ENCODE measurements around the gene SPOCK1. TPM values are rescaled to one million over a fixed set of nuclear protein-coding genes. Genes with fewer than 3 reads are reported as not detected.

SPOCK1 gene
- polyA plus RNA-seq, 2 of the 4 experiments (the other 2 are of a cell fraction), result 28.9 to 40.8 TPM

- Histone ChIP-seq H3K27ac (no peak overlapping the region), H3K4me1 (no peaks in the 10 kb centered on the region), H3K4me3 (no peak overlapping the region), H3K4me2 (no peak overlapping the region), H3K9me3 (no peaks in the 10 kb centered on the region)
- no peak for ATAC-seq
- no peak for DNase-seq (ENCODE audit: low read depth in 1 of 2, low spot score in 1 of 2)
- ChIA-PET POLR2A (no interaction called here), CTCF (no interaction called here)
- TF ChIP-seq HDAC2 (IDR thresholded peaks at IDR 0.05), result no peak
- FAIRE-seq, result no peak
Observed at GRCh38 chr5:137531266-137531665, 32.1 kb upstream of the SPOCK1 start.

- 26% methylated on average over 3 of the region's 3 CpGs for WGBS (ENCODE audit: missing lambda C conversion rate)
- ChIA-PET CTCF (interaction anchor here (1.6 kb wide), 1 partner anchor 201 kb away, joined by 4 read pairs; no protein-coding TSS in a partner anchor), POLR2A (no interaction called here)
- no peak overlapping the region for H3K4me3 ChIP-seq
- H3K4me2 ChIP-seq, result no peak overlapping the region
- H3K9me3 ChIP-seq, result no peaks in the 10 kb centered on the region
- no peaks in the 10 kb centered on the region for H3K4me1 ChIP-seq
- no peak for DNase-seq (ENCODE audit: low read depth in 1 of 2, low spot score in 1 of 2)
- TF ChIP-seq USF2 (IDR thresholded peaks at IDR 0.05), result no peak
- TF ChIP-seq PBX3 (IDR thresholded peaks at IDR 0.05), result no peak
- no peak for TF ChIP-seq TP53 (CRISPR knock-in tag; IDR thresholded peaks at IDR 0.05)
- TF ChIP-seq CBX2 (IDR thresholded peaks at IDR 0.05; ENCODE audit: borderline replicate concordance, low read depth), result no peak
- TF ChIP-seq RCOR1 (IDR thresholded peaks at IDR 0.05; ENCODE audit: low read depth, low read length), result no peak
- no peak for TF ChIP-seq NPAS2 (CRISPR knock-in tag; IDR thresholded peaks at IDR 0.05; ENCODE audit: borderline replicate concordance)
- TF ChIP-seq TFCP2L1 (CRISPR knock-in tag; IDR thresholded peaks at IDR 0.05), result no peak
- no peak for TF ChIP-seq JUN (IDR thresholded peaks at IDR 0.05)
- H3K27ac ChIP-seq, result no peak overlapping the region
- FAIRE-seq, result no peak
- ATAC-seq, result no peak
Observed at GRCh38 chr5:137521246-137521645, 22.1 kb upstream of the SPOCK1 start.

GRCh38 chr5:137516961-137517360 lies 17.8 kb upstream of the SPOCK1 start:
- ATAC-seq (no peak), FAIRE-seq (no peak), DNase-seq (ENCODE audit: low read depth in 1 of 2, low spot score in 1 of 2) (no peak)
- TF ChIP-seq RNF2 (IDR thresholded peaks at IDR 0.05; ENCODE audit: borderline replicate concordance, low read depth) (no peak), PBX3 (IDR thresholded peaks at IDR 0.05) (no peak), HEYL (CRISPR knock-in tag; IDR thresholded peaks at IDR 0.05) (no peak), GATA3 (IDR thresholded peaks at IDR 0.05; ENCODE audit: borderline replicate concordance) (no peak), TFCP2L1 (CRISPR knock-in tag; IDR thresholded peaks at IDR 0.05) (no peak), USF2 (IDR thresholded peaks at IDR 0.05) (no peak), SREBF2 (IDR thresholded peaks at IDR 0.05) (no peak), ESRRA (IDR thresholded peaks at IDR 0.05; ENCODE audit: borderline replicate concordance, low read length) (no peak), EP300 (IDR thresholded peaks at IDR 0.05) (no peak), RAD21 (conservative IDR thresholded peaks at IDR 0.05 in 1 of 2, IDR thresholded peaks at IDR 0.05 in 1 of 2) (no peak), NR3C1 (IDR thresholded peaks at IDR 0.05) (no peak), NPAS2 (CRISPR knock-in tag; IDR thresholded peaks at IDR 0.05; ENCODE audit: borderline replicate concordance) (no peak), RFX5 (IDR thresholded peaks at IDR 0.05) (no peak), NFE2L2 (conservative IDR thresholded peaks at IDR 0.05; ENCODE audit: low read length) (no peak)
- Histone ChIP-seq H3K9me3 (no peaks in the 10 kb centered on the region), H3K27ac (no peak overlapping the region), H3K4me1 (no peaks in the 10 kb centered on the region), H3K4me2 (no peak overlapping the region), H3K4me3 (no peak overlapping the region)
- CTCF ChIA-PET, result interaction anchor here (0.6 to 0.7 kb wide), 2 partner anchors 147 to 714 kb away, joined by 3 read pairs; no protein-coding TSS in a partner anchor
- POLR2A ChIA-PET, result no interaction called here
- WGBS (ENCODE audit: missing lambda C conversion rate), result 3% methylated on average over 5 of the region's 5 CpGs
